MM.1S (cell line): Measurements from ENCODE around the gene DCTN5.

Experiments used
- EZH2phosphoT487 ChIP-seq: fragments of 300-600 bp; sonication (generic); IDR thresholded peaks from 2 replicates; pipeline ENCODE4 v1.6.1; 2018; ENCODE audit warnings: antibody characterized with exemption, low read length
- TF ChIP-seq, protein P1 (sequence below): fragments of 300-600 bp; sonication (generic); IDR thresholded peaks from 2 replicates; pipeline ENCODE4 v1.5.1; 2016; ENCODE audit warnings: antibody characterized with exemption, low read length, mixed read lengths

DNA sequence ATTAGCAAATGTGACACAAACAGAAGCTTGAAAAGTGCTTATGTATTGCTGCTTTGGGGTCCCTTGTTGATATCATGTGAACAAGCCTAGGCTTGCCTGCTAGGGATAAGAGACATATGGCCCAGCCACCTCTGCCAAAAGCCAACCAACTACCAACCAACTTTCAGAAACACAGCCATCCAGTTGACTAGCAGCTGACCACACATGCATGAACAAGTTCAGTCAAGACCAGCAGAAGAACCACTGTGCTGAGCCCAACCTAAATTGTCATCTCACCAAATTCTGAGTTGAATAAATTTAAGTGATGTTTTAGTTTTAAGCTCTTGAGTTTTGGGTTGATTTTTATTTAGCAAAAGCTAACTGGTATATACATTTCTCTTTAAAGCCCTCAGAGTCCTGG is 68.3 kb downstream of the DCTN5 start:
- TF ChIP-seq, protein P1, sequence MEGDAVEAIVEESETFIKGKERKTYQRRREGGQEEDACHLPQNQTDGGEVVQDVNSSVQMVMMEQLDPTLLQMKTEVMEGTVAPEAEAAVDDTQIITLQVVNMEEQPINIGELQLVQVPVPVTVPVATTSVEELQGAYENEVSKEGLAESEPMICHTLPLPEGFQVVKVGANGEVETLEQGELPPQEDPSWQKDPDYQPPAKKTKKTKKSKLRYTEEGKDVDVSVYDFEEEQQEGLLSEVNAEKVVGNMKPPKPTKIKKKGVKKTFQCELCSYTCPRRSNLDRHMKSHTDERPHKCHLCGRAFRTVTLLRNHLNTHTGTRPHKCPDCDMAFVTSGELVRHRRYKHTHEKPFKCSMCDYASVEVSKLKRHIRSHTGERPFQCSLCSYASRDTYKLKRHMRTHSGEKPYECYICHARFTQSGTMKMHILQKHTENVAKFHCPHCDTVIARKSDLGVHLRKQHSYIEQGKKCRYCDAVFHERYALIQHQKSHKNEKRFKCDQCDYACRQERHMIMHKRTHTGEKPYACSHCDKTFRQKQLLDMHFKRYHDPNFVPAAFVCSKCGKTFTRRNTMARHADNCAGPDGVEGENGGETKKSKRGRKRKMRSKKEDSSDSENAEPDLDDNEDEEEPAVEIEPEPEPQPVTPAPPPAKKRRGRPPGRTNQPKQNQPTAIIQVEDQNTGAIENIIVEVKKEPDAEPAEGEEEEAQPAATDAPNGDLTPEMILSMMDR = no peak
- TF ChIP-seq EZH2phosphoT487 = no peak
